ENCODE results near the gene SSBP2. TPM values are rescaled to one million over a fixed set of nuclear protein-coding genes. Genes with fewer than 3 reads are reported as not detected.
A peak's percentile ranks its signal among the peaks of the same experiment; 100 is the strongest.

The SSBP2 gene
- total and polyA plus RNA-seq, 2 of the 8 experiments (the other 6 are each of a cell fraction or from before 2014, with no cell fraction given): 21.5 to 36.2 TPM

- Histone ChIP-seq H2AK5ac (ENCODE audit: low read depth, low read length) (no peak overlapping the region), H3K14ac (ENCODE audit: insufficient read length) (no peak overlapping the region), H3K23ac (ENCODE audit: insufficient read length) (no peak overlapping the region), H3K56ac (replicated peaks; ENCODE audit: insufficient read length, low read depth, low read length) (no peak overlapping the region), H3K9me3 (ENCODE audit: insufficient read depth in 2 of 2, low read depth in 1 of 2, low read length in 1 of 2) (no peaks in the 10 kb centered on the region), H4K91ac (replicated peaks; ENCODE audit: insufficient read length, low read length) (peak overlapping the region; percentile 8), H3K79me2 (ENCODE audit: control insufficient read depth in 1 of 2, insufficient read depth in 2 of 2, low read length in 2 of 2) (no peaks in the 10 kb centered on the region), H3K4ac (replicated peaks; ENCODE audit: insufficient read length, low read depth, low read length) (no peak overlapping the region), H3K9ac (replicated peaks in 1 of 4; ENCODE audit: extremely low read depth in 1 of 4, low read depth in 3 of 4, low read length in 3 of 4) (no peak overlapping the region), H2BK5ac (ENCODE audit: low read depth, low read length) (no peak overlapping the region; the same call in 1 of the 2 replicates), H3K36me3 (ENCODE audit: control insufficient read depth in 2 of 4, insufficient read depth in 4 of 4, low read length in 3 of 4) (no peaks in the 10 kb centered on the region), H3K4me2 (ENCODE audit: insufficient read depth in 1 of 2, low read depth in 2 of 2, low read length in 2 of 2) (no peak overlapping the region), H2BK20ac (ENCODE audit: low read length) (peak overlapping the region; percentile 53; the same call in 1 of the 2 replicates), H4K20me1 (replicated peaks in 1 of 2; ENCODE audit: control insufficient read depth in 1 of 2, insufficient read depth in 2 of 2, low read length in 2 of 2) (no peaks in the 10 kb centered on the region), H2AFZ (ENCODE audit: low read length) (no peak overlapping the region; the same call in 1 of the 2 replicates), H3K27me3 (replicated peaks in 1 of 4; ENCODE audit: control insufficient read depth in 3 of 4, extremely low read depth in 1 of 4, insufficient read depth in 3 of 4, low read length in 3 of 4) (no peaks in the 10 kb centered on the region), H2BK15ac (ENCODE audit: low read length) (no peak overlapping the region), H3K23me2 (ENCODE audit: low read depth, low read length) (no peaks in the 10 kb centered on the region), H3K4me3 (ENCODE audit: extremely low read depth in 1 of 4, insufficient read depth in 2 of 4, low read depth in 3 of 4, low read length in 4 of 4) (no peak overlapping the region), H3K4me1 (replicated peaks in 1 of 4; ENCODE audit: control insufficient read depth in 3 of 4, insufficient read depth in 4 of 4, low read length in 3 of 4) (peaks cover 0 to 11% (median 8%) of the 10 kb centered on the region in 4 experiments; a peak in 5 of 7 replicates), H4K8ac (ENCODE audit: extremely low read depth, insufficient read depth, low read length) (no peak overlapping the region), H3K79me1 (ENCODE audit: low read depth, low read length) (no peaks in the 10 kb centered on the region), H3K18ac (ENCODE audit: extremely low read depth, low read length) (no peak overlapping the region; the same call in 1 of the 2 replicates), H2BK120ac (replicated peaks; ENCODE audit: low read depth, low read length) (peak overlapping the region; percentile 30), H4K5ac (ENCODE audit: insufficient read length, low read depth, low read length) (peak overlapping the region; percentile 67), H2BK12ac (ENCODE audit: low read depth, low read length) (no peak overlapping the region), H3K27ac (ENCODE audit: low read depth, low read length) (no peak overlapping the region)
- 94% methylated on average over 5 of the region's 5 CpGs; no CpG with 5 or more reads in 1 of the 2 experiments for WGBS, 2 experiments (ENCODE audit: extremely low coverage in 1 of 2, insufficient coverage in 1 of 2, insufficient read length in 1 of 2, insufficient replicate concordance in 2 of 2, low coverage in 1 of 2, low lambda C conversion rate in 2 of 2, missing lambda C conversion rate in 1 of 2)
- FAIRE-seq (no peak), DNase-seq (ENCODE audit: low read depth in 1 of 2, low spot score in 2 of 2) (no peak)
- ChIA-PET POLR2A (ENCODE audit: partially characterized antibody) (interaction anchor here (0.7 to 3.4 kb wide), 4 partner anchors 28 to 64 kb away, joined by 3 to 30 read pairs (median 6); partner anchors contain the start of gene SSBP2), CTCF (ENCODE audit: partially characterized antibody) (interaction anchor here (0.9 to 1.5 kb wide), 5 partner anchors 11 to 82 kb away, joined by 3 to 4 read pairs (median 3); no protein-coding TSS in a partner anchor)
- TF ChIP-seq YY1 (IDR thresholded peaks at IDR 0.05; ENCODE audit: low read depth, low read length) (no peak), SAP30 (IDR thresholded peaks at IDR 0.05; ENCODE audit: insufficient read depth, insufficient replicate concordance, low read length) (no peak), HDAC6 (IDR thresholded peaks at IDR 0.05; ENCODE audit: low read depth, low read length) (no peak), CEBPB (IDR thresholded peaks at IDR 0.05; ENCODE audit: low read depth, low read length) (no peak), TEAD4 (IDR thresholded peaks at IDR 0.05; ENCODE audit: low read depth, low read length) (no peak), POU5F1 (IDR thresholded peaks at IDR 0.05; ENCODE audit: low read depth, low read length) (no peak), NANOG (IDR thresholded peaks at IDR 0.05; ENCODE audit: insufficient read depth, low read depth, low read length, poor library complexity, severe bottlenecking) (no peak), POLR2AphosphoS5 (IDR thresholded peaks at IDR 0.05; ENCODE audit: low read depth, low read length) (no peak), GTF2F1 (IDR thresholded peaks at IDR 0.05; ENCODE audit: borderline replicate concordance, low read depth, low read length) (no peak), RNF2 (IDR thresholded peaks at IDR 0.05; ENCODE audit: borderline replicate concordance, low read depth, low read length, missing control alignments, poor library complexity, severe bottlenecking) (no peak), RFX5 (IDR thresholded peaks at IDR 0.05; ENCODE audit: borderline replicate concordance, low read depth, low read length) (no peak), RBBP5 (IDR thresholded peaks at IDR 0.05; ENCODE audit: borderline replicate concordance, low read depth, low read length) (no peak)
These were observed 36.1 kb upstream of the SSBP2 start for GRCh38 chr5:81786991-81787390.
